ENCODE data around the gene CCDC178. TPM values are rescaled to one million over a fixed set of nuclear protein-coding genes. Genes with fewer than 3 reads are reported as not detected.
"Not testable (repeated sequence)": the region's sequence is repeated elsewhere in the genome, so short reads cannot be mapped to it uniquely, and the experiment has no call there.

The CCDC178 gene
- total RNA-seq, 4 donors from 2014 or later, result 0.39 to 1.4 TPM; not detected in 2

DNA sequence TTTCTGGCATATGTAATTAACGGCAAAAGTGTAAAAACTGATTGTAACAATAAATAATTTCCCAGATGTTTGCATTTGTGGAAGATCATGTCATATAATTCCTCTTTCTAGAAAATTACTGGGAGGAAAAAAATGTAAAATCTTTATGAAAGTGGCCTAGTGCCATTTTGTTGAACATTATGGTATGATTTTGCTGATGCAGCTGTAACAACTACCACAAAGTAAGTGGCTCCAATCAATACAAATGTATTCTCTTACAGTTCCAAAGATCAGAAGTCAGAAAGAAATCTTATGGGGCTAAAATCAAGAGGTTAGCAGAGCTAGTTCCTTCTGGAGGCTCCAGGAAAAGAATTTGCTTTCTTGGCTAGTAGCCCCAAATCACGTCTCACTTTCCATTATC, 281.4 kb downstream of the CCDC178 start:
- no peak for DNase-seq (ENCODE audit: low spot score in 2 of 2)
- 68 to 75% methylated on average over 2 of the region's 2 CpGs for WGBS, 2 donors
- TF ChIP-seq POLR2A (IDR thresholded peaks at IDR 0.05), result no peak
- TF ChIP-seq, protein P1, sequence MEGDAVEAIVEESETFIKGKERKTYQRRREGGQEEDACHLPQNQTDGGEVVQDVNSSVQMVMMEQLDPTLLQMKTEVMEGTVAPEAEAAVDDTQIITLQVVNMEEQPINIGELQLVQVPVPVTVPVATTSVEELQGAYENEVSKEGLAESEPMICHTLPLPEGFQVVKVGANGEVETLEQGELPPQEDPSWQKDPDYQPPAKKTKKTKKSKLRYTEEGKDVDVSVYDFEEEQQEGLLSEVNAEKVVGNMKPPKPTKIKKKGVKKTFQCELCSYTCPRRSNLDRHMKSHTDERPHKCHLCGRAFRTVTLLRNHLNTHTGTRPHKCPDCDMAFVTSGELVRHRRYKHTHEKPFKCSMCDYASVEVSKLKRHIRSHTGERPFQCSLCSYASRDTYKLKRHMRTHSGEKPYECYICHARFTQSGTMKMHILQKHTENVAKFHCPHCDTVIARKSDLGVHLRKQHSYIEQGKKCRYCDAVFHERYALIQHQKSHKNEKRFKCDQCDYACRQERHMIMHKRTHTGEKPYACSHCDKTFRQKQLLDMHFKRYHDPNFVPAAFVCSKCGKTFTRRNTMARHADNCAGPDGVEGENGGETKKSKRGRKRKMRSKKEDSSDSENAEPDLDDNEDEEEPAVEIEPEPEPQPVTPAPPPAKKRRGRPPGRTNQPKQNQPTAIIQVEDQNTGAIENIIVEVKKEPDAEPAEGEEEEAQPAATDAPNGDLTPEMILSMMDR (IDR thresholded peaks at IDR 0.05), result no peak
- intact Hi-C loops (cut with DNase I; ENCODE audit: low total_unique reads), result no loop called here
- H3K4me3 ChIP-seq (ENCODE audit: low read depth, poor library complexity, severe bottlenecking), result no peak overlapping the region

DNA sequence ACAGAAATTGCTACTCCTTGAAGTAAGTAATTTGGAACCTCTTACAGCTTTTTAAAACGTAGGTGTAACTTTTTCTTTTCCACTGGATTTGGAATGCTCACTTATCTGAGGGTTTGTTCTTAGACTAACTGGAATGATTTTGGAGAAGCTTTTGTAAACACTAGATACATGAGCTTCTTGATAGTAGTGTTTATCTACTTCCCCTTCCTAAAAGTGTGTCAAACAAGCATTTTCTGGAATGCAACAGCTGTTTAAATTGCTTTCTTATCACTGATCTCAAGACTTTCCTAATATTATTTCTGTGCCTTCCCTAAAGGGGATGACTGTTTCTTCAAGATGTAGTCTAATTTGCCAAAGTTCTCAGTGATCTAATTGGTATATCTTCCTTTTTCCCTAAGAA, 282.6 kb downstream of the CCDC178 start:
- TF ChIP-seq POLR2A (IDR thresholded peaks at IDR 0.05), result no peak
- TF ChIP-seq, protein P1 (IDR thresholded peaks at IDR 0.05), result no peak
- H3K4me3 ChIP-seq (ENCODE audit: low read depth, poor library complexity, severe bottlenecking), result no peak overlapping the region
- intact Hi-C loops (cut with DNase I; ENCODE audit: low total_unique reads), result no loop called here
- no peak for DNase-seq (ENCODE audit: low spot score in 2 of 2)
- 14 to 20% methylated on average over 1 of the region's 1 CpG for WGBS, 2 donors

DNA sequence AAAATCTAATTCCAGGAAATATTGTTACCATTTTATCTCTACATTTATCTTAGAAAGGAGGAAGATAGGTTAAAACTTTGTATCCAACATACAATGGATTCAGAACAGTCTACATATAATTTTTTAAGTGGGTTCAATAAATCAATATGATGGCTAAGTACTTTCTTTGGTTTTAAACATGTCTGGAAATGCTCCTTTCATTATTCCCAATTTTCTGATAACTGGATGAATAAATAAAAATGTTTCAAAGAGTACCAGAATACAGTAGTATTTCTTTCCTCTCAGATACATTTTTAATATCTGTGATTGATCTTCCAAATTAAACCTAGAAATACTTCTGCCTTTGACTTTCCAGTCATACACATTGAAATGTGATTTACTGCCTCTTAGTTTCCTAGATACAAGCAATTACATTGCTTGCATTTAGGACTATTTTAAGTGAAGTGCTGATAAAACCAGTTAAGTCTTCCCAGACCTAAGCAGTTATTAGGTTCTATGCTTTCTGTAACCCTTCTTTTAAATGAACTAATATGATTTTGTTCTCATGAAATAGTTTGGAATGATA, 283.5 kb downstream of the CCDC178 start:
- no peak overlapping the region for H3K4me3 ChIP-seq (ENCODE audit: low read depth, poor library complexity, severe bottlenecking)
- intact Hi-C loops (cut with DNase I; ENCODE audit: low total_unique reads), result no loop called here
- TF ChIP-seq POLR2A (IDR thresholded peaks at IDR 0.05), result no peak
- TF ChIP-seq, protein P1 (IDR thresholded peaks at IDR 0.05), result no peak
- DNase-seq (ENCODE audit: low spot score in 2 of 2), result no peak

DNA sequence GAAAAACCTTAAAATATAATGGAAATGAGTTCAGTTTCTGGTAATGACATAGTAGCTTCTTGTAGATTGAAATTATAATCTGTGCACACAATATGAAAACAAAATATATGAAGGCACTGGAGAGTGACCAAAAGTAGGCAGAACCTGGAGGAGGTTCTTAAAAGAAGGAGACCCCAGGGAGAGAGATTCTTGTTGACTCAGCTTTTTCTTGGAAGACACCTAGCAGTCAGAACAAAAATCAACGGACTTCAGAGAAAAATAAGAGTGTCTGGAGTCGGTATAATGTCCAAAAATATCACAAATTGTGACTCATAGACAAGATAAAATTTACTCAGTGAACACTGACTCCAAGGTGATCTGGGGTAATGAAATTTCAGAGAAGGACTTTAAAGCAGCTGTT, 286.5 kb downstream of the CCDC178 start:
- intact Hi-C loops (cut with DNase I; ENCODE audit: low total_unique reads), result no loop called here
- TF ChIP-seq POLR2A (IDR thresholded peaks at IDR 0.05), result no peak
- TF ChIP-seq, protein P1 (IDR thresholded peaks at IDR 0.05), result no peak
- no peak for DNase-seq (ENCODE audit: low spot score in 2 of 2)
- H3K4me3 ChIP-seq (ENCODE audit: low read depth, poor library complexity, severe bottlenecking), result no peak overlapping the region
- 78 to 80% methylated on average over 2 of the region's 2 CpGs for WGBS, 2 donors

DNA sequence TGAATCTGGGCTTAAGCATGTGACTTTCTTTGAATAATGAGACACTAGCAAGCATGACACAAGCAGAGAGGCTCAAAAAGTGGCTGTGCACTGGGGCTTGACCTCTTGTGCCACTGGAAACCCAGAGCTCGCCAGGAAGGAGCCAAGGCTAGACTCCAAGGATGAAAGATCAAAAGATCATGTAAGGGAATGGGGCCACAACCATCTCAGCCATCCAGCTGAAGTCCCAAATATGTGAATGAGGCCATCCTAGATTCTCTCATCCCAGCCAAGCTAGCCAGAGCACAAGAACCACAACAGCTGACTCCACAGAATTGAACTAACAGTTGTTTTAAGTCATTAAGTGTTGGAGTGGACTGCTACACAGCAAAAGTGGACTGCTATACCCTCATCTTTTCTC, 288.1 kb downstream of the CCDC178 start:
- no peak for TF ChIP-seq POLR2A (IDR thresholded peaks at IDR 0.05)
- TF ChIP-seq, protein P1 (IDR thresholded peaks at IDR 0.05), result no peak
- WGBS, 2 donors, result 71 to 75% methylated on average over 1 of the region's 1 CpG
- no peak for DNase-seq (ENCODE audit: low spot score in 2 of 2)
- no peak overlapping the region for H3K4me3 ChIP-seq (ENCODE audit: low read depth, poor library complexity, severe bottlenecking)
- intact Hi-C loops (cut with DNase I; ENCODE audit: low total_unique reads), result no loop called here

DNA sequence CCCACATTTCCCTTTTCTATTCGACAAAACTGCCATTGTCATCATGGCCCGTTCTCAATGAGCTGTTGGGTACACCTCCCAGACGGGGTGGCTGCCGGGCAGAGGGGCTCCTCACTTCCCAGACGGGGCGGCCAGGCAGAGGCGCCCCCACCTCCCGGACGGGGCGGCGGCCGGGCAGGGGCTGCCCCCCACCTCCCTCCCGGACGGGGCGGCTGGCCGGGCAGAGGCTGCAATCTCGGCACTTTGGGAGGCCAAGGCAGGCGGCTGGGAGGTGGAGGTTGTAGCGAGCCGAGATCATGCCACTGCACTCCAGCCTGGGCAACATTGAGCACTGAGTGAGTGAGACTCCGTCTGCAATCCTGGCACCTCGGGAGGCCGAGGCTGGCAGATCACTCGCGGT, 292.7 kb downstream of the CCDC178 start:
- whole genome bisulfite sequencing, 2 donors, result 96 to 97% methylated on average over 16 to 18 of the region's 25 CpGs
- DNase-seq (ENCODE audit: low spot score in 2 of 2); intact Hi-C loops (cut with DNase I; ENCODE audit: low total_unique reads); H3K4me3 ChIP-seq (ENCODE audit: low read depth, poor library complexity, severe bottlenecking): not testable (repeated sequence)

Data from lower leg skin (tissue), 4 donors.